Gastroesophageal sphincter (tissue), 4 donors: ENCODE measurements around the gene SNX25. TPM values are rescaled to one million over a fixed set of nuclear protein-coding genes. Genes with fewer than 3 reads are reported as not detected.

Experiments used
- ATAC-seq: fragments of 150-250 bp; one replicate; pipeline ENCODE4 v1.9.1; 2016; ENCODE audit warnings: mild to moderate bottlenecking, moderate library complexity
- H3K27ac ChIP-seq, 4 donors: fragments of 200-600 bp; sonication (generic) in 3 of 4; 1 replicate in 3 of 4; 2 replicates in 1 of 4; pipeline ENCODE4 v1.5.1; 2016 to 2019
- H3K27me3 ChIP-seq: fragments of 200-600 bp; sonication (generic); one replicate; pipeline ENCODE4 v1.5.1; 2019
- H3K36me3 ChIP-seq, 2 donors: fragments of 200-600 bp; sonication (generic); one replicate each; pipeline ENCODE4 v1.5.1; 2019; ENCODE audit warnings: control low read depth in 1 of 2
- H3K4me1 ChIP-seq, 3 donors: fragments of 200-600 bp; sonication (generic); 1 replicate in 2 of 3; 2 replicates in 1 of 3; pipeline ENCODE4 v1.5.1; 2016 to 2019; ENCODE audit warnings: control low read depth in 2 of 3
- H3K4me3 ChIP-seq, 2 donors: fragments of 200-600 bp; sonication (generic); one replicate each; pipeline ENCODE4 v1.5.1; 2019; ENCODE audit warnings: mild to moderate bottlenecking in 1 of 2, moderate library complexity in 1 of 2
- H3K9me3 ChIP-seq, 3 donors: fragments of 200-600 bp; sonication (generic); one replicate each; pipeline ENCODE4 v1.5.1; 2017 to 2019; ENCODE audit warnings: control low read depth in 2 of 3
- CTCF ChIP-seq, 4 experiments: fragments of 200-600 bp in 2 of 4; fragments of 450-650 bp in 2 of 4; sonication (generic) in 1 of 4; IDR thresholded peaks; one replicate each; pipeline ENCODE4 v1.5.1; 2017 to 2019; ENCODE audit warnings: antibody characterized with exemption in 4 of 4, mild to moderate bottlenecking in 2 of 4, moderate library complexity in 2 of 4
- EP300 ChIP-seq: sonication (generic); formaldehyde crosslinking; IDR thresholded peaks from one replicate; pipeline ENCODE4 v1.6.1; 2017; ENCODE audit warnings: antibody characterized with exemption, mild to moderate bottlenecking
- POLR2A ChIP-seq, 2 donors: fragments of 450-650 bp; IDR thresholded peaks; one replicate each; pipeline ENCODE4 v1.6.1; 2017; ENCODE audit warnings: antibody characterized with exemption in 2 of 2, mild to moderate bottlenecking in 2 of 2, moderate library complexity in 1 of 2
- POLR2AphosphoS5 ChIP-seq: sonication (generic); formaldehyde crosslinking; IDR thresholded peaks from one replicate; pipeline ENCODE4 v1.6.1; 2017; ENCODE audit warnings: antibody characterized with exemption
- WGBS, 2 donors: methylation state at CpG; one replicate each; pipeline ENCODE4 v1.1.5; 2018; ENCODE audit warnings: low coverage in 1 of 2; 5-methylcytosine and 5-hydroxymethylcytosine counted together
- total RNA-seq, 4 donors: library from RNA; depleted of rRNA; stranded (reverse); fragments of >200 nt; gene quantifications; one replicate each; pipeline ENCODE4 v1.1.0, GENCODE V29; 2016

SNX25 gene
- total RNA-seq, 4 donors from 2014 or later: 17.9 to 30.5 (median 24.9) TPM

DNA sequence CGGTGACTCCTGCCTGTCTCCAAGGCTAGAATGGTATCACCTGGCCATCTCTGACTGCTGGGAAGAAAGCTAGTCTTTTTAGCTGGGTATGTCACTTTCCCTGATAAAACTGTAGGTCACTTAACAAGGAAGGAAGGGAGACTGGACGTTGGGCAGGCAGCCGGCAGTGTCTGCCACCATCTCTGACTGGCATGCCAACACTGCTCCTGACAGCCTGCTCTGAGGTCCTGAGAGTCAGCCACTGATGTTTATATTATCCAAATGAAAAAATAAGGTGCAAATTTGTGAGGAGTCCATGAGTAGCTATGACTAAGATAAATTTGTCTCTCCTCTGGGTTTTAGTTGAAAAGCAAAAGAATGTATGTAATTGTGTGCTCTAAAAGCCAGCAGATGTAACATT, 77.2 kb downstream of the SNX25 start:
- Histone ChIP-seq H3K27me3 (no peaks in the 10 kb centered on the region), H3K27ac (no peak overlapping the region), H3K4me3 (no peak overlapping the region), H3K36me3 (peaks cover 0 to 25% of the 10 kb centered on the region in 2 donors), H3K4me1 (peaks cover 0 to 7% (median 0%) of the 10 kb centered on the region in 3 donors), H3K9me3 (no peaks in the 10 kb centered on the region)
- ATAC-seq: no peak
- TF ChIP-seq EP300 (no peak), POLR2AphosphoS5 (no peak), CTCF (IDR thresholded peaks at IDR 0.05) (no peak), POLR2A (IDR thresholded peaks at IDR 0.05) (no peak)
- WGBS, 2 donors: 67% methylated on average over 2 of the region's 3 CpGs; no CpG with 5 or more reads in 1 of the 2 donors

- no peaks in the 10 kb centered on the region for H3K27me3 ChIP-seq
- ATAC-seq: no peak
- TF ChIP-seq EP300 (no peak), POLR2AphosphoS5 (no peak), CTCF (IDR thresholded peaks at IDR 0.05) (no peak), POLR2A (IDR thresholded peaks at IDR 0.05) (no peak)
- H3K36me3 ChIP-seq: peaks cover 0 to 30% of the 10 kb centered on the region in 2 donors
- no peak overlapping the region for H3K27ac ChIP-seq
- H3K9me3 ChIP-seq: no peaks in the 10 kb centered on the region
- H3K4me3 ChIP-seq: no peak overlapping the region
- WGBS, 2 donors: 65 to 88% methylated on average over 2 to 4 of the region's 4 CpGs
- peaks cover 0 to 7% (median 0%) of the 10 kb centered on the region in 3 donors for H3K4me1 ChIP-seq
These were observed 77.6 kb downstream of the SNX25 start for GRCh38 chr4:185287031-185287430.

DNA sequence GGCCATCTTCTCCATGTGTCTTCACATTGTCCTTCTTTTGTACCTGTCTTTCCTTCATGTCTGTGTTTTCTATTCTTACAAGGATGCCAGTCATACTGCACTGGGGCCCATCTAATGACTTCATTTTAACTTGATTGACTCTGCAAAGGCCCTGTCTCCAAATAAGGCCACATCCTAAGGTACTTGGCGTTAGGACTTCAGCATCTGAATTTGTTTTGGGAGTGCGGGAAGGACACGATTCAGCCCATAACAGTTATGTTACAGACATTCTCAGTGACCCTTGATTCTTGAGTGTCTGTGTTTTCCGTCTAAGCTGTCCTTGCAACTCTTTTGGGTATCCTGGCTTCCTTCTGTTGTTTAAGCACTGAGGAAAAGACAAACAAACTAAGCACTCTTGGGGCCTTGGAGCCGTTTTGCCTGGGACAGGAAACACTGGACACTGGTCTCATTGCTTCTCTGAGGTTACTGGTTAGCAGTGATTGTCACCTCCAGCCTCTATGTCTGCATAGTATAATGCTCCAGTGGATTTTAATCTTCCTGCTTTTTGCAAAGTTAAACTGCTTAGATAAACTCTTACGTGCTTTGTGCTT, 80.7 kb downstream of the SNX25 start:
- no peaks in the 10 kb centered on the region for H3K9me3 ChIP-seq
- H3K27me3 ChIP-seq: no peaks in the 10 kb centered on the region
- TF ChIP-seq POLR2A (IDR thresholded peaks at IDR 0.05) (no peak), POLR2AphosphoS5 (no peak), EP300 (no peak), CTCF (IDR thresholded peaks at IDR 0.05) (no peak)
- WGBS, 2 donors: 70 to 71% methylated on average over 2 to 6 of the region's 6 CpGs
- no peak for ATAC-seq
- H3K4me1 ChIP-seq: peaks cover 0 to 7% (median 0%) of the 10 kb centered on the region in 3 donors
- peaks cover 0 to 53% of the 10 kb centered on the region in 2 donors for H3K36me3 ChIP-seq
- H3K4me3 ChIP-seq: no peak overlapping the region
- no peak overlapping the region for H3K27ac ChIP-seq

DNA sequence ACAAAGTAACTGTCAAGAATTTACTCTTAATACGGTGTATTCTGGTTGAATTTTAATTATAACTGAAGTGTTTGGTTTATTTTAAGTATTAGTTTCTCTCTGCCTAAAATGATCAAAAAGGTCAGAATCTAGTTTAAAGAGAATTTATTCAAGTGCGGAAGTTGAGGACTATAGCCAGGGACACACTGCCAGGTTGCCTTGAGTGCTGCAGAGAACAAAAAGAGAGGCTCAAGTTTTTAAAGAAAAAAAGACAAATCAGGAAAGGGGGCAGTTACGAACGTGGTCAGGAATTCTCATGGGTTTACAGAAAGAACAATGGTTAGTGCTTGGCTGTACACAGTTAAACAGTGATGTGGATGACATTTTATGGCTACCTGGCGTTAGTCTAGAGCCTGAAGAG, 81.3 kb downstream of the SNX25 start:
- no peak overlapping the region for H3K27ac ChIP-seq
- H3K4me1 ChIP-seq: peaks cover 0 to 7% (median 0%) of the 10 kb centered on the region in 3 donors
- no peak for ATAC-seq
- 60 to 67% methylated on average over 5 of the region's 5 CpGs for WGBS, 2 donors
- no peaks in the 10 kb centered on the region for H3K9me3 ChIP-seq
- TF ChIP-seq CTCF (IDR thresholded peaks at IDR 0.05): no peak
- TF ChIP-seq POLR2A (IDR thresholded peaks at IDR 0.05): no peak
- TF ChIP-seq POLR2AphosphoS5: no peak
- TF ChIP-seq EP300: no peak
- no peak overlapping the region for H3K4me3 ChIP-seq
- H3K36me3 ChIP-seq: peaks cover 0 to 58% of the 10 kb centered on the region in 2 donors
- H3K27me3 ChIP-seq: no peaks in the 10 kb centered on the region

GRCh38 chr4:185293202-185293601, 83.8 kb downstream of the SNX25 start:
- peaks cover 0 to 57% of the 10 kb centered on the region in 2 donors for H3K36me3 ChIP-seq
- no peaks in the 10 kb centered on the region for H3K27me3 ChIP-seq
- TF ChIP-seq POLR2AphosphoS5: no peak
- no peak for TF ChIP-seq CTCF (IDR thresholded peaks at IDR 0.05)
- no peak for TF ChIP-seq POLR2A (IDR thresholded peaks at IDR 0.05)
- TF ChIP-seq EP300: no peak
- H3K4me1 ChIP-seq: no peaks in the 10 kb centered on the region
- H3K27ac ChIP-seq: no peak overlapping the region
- H3K9me3 ChIP-seq: no peaks in the 10 kb centered on the region
- no peak for ATAC-seq
- H3K4me3 ChIP-seq: no peak overlapping the region
- 91 to 94% methylated on average over 1 of the region's 1 CpG for WGBS, 2 donors
